ENCODE data around the gene PHF21B.

DNA sequence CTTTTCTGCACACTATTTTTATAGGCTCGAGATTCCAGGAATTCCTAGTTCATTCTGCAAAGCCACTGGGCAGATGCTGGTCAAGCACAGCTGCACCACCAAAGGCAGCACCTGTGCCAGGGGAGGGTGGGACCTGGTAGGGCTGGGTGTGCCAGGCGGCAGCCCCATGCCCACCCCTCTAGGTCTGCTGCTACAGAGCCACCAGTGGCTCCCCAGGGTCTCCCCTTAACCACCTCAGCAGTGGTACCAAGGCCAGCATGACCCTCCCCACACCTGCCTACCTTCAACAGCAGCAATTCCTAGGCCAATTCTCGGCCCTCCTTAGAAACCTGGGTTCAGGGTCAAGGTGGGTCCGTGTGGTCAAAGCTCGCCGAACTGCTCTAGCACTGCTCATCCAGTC is 39.5 kb downstream of the PHF21B start:
- TF ChIP-seq, protein P1, sequence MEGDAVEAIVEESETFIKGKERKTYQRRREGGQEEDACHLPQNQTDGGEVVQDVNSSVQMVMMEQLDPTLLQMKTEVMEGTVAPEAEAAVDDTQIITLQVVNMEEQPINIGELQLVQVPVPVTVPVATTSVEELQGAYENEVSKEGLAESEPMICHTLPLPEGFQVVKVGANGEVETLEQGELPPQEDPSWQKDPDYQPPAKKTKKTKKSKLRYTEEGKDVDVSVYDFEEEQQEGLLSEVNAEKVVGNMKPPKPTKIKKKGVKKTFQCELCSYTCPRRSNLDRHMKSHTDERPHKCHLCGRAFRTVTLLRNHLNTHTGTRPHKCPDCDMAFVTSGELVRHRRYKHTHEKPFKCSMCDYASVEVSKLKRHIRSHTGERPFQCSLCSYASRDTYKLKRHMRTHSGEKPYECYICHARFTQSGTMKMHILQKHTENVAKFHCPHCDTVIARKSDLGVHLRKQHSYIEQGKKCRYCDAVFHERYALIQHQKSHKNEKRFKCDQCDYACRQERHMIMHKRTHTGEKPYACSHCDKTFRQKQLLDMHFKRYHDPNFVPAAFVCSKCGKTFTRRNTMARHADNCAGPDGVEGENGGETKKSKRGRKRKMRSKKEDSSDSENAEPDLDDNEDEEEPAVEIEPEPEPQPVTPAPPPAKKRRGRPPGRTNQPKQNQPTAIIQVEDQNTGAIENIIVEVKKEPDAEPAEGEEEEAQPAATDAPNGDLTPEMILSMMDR (conservative IDR thresholded peaks at IDR 0.05 in 1 of 2, IDR thresholded peaks at IDR 0.05 in 1 of 2; ENCODE audit: low read depth in 1 of 2, low read length in 2 of 2): no peak
- no peak for TF ChIP-seq EZH2 (IDR thresholded peaks at IDR 0.05; ENCODE audit: low read length, missing control alignments)
